GM08714 (cell line): Measurements from ENCODE around the gene SEMA5B.

Experiments
- H3K4me3 ChIP-seq: fragments of 200-500 bp; sonication (Bioruptor generic); 2 replicates; pipeline ENCODE4 v1.5.1; 2014; ENCODE audit warnings: mild to moderate bottlenecking, low read length, inconsistent platforms
- ZNF274 ChIP-seq: IDR thresholded peaks from 2 replicates; pipeline ENCODE4 v1.6.1; 2012; ENCODE audit warnings: mild to moderate bottlenecking, low read depth, low read length

SEMA5B gene

GRCh38 chr3:122875547-122876127, 151.9 kb downstream of the SEMA5B start:
- H3K4me3 ChIP-seq = no peak overlapping the region
- no peak for TF ChIP-seq ZNF274

- TF ChIP-seq ZNF274 = no peak
- H3K4me3 ChIP-seq = no peak overlapping the region
Observed at GRCh38 chr3:122873741-122874515, 153.6 kb downstream of the SEMA5B start.

GRCh38 chr3:122868322-122868721, 159.2 kb downstream of the SEMA5B start:
- no peak for TF ChIP-seq ZNF274
- H3K4me3 ChIP-seq = no peak overlapping the region

- H3K4me3 ChIP-seq = no peak overlapping the region
- TF ChIP-seq ZNF274 = no peak
Observed at GRCh38 chr3:122864498-122864897, 163.1 kb downstream of the SEMA5B start.

- no peak for TF ChIP-seq ZNF274
- H3K4me3 ChIP-seq = no peak overlapping the region
Observed at GRCh38 chr3:122862381-122862780, 165.2 kb downstream of the SEMA5B start.
